Astrocyte of the spinal cord (primary cell): ENCODE results near the gene TRIM27.
A peak's percentile ranks its signal among the peaks of the same experiment; 100 is the strongest.
"Not testable (repeated sequence)": the region's sequence is repeated elsewhere in the genome, so short reads cannot be mapped to it uniquely, and the experiment has no call there.

Source experiments
- DNase-seq: peaks from one replicate; pipeline ENCODE4 v3.0.0; 2011; ENCODE audit warnings: low read depth, low spot score
- H3K4me3 ChIP-seq: 2 replicates; pipeline ENCODE4 v1.5.1; 2011; ENCODE audit warnings: low read depth, mild to moderate bottlenecking, low read length, moderate library complexity
- CTCF ChIP-seq: IDR thresholded peaks from 2 replicates; pipeline ENCODE4 v1.5.1; 2012; ENCODE audit warnings: low read depth, mild to moderate bottlenecking, low read length, inconsistent platforms
- in situ Hi-C: cut with HindIII; loops from 2 replicates; pipeline ENCODE4 v1.10.0; 2017; ENCODE audit warnings: low sequenced_read_pairs

TRIM27 gene

DNA sequence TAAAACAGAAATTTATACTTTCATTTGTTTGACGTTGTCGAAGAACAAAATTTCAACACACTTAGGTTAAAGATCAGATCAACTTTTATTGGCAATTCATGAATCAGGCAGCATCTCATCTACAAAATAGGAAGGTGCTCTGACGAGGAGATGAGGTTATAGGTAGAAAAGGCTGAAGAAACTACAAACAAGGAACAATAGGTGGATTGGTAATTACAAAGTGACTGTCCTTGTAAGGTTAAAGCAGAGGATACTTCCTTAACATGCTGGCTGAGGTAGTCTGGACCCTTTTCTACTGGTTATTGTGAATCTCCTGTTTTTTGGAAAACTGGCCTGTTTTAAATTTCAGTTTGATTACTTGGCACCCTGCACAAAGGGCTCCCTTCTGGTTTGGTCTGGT, 32.5 kb upstream of the TRIM27 start:
- no peak for DNase-seq
- in situ Hi-C loops: no loop called here

DNA sequence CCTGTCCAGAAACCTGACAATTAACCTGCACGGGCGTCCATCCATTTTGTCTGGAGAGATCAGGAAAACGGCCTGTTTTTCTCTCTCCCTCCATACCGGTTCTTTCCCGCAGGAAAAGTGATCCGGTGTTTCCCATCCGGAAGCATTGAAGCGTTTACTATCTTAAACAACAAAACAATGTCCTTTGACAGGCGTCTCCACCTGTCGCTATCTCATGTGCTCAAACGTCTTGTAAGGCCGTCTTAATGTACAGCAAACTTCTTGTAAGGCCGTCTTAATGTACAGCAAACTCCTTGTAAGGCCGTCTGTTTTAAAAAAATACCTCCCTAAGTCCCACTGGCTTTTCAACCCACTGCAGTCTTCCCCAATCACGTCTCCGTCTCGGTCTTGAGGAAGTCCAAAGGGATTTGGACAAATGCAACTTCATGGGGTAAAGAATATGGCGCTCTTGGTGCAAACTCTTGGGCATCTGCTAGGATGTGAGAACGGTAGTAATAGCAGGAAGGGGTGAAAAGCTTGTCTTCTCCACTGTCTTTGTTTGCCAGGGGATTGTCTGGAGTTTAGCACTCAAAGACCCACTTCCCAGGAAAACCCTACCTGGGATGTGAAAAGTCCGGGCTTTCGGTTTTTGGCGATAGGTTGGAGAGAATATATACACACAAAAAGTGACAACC, 29.9 kb upstream of the TRIM27 start:
- H3K4me3 ChIP-seq: peak overlapping the region; percentile 73
- DNase-seq: peak; percentile 53
- in situ Hi-C loops: no loop called here
- TF ChIP-seq CTCF: no peak

More for the DNA sequence above, 32.5 kb upstream of the TRIM27 start:
- H3K4me3 ChIP-seq: no peak overlapping the region
- TF ChIP-seq CTCF: no peak

GRCh38 chr6:28953039-28953584, 29.3 kb upstream of the TRIM27 start:
- DNase-seq: peak; percentile 64
- in situ Hi-C loops: no loop called here
- no peak for TF ChIP-seq CTCF
- peak overlapping the region; percentile 73 for H3K4me3 ChIP-seq

- H3K4me3 ChIP-seq, in situ Hi-C loops, DNase-seq: not testable (repeated sequence)
Observed at GRCh38 chr6:28949656-28950195, 25.9 kb upstream of the TRIM27 start.

- TF ChIP-seq CTCF: no peak
- in situ Hi-C loops: no loop called here
- H3K4me3 ChIP-seq: no peak overlapping the region
- DNase-seq: no peak
Observed at GRCh38 chr6:28948782-28949486, 25.1 kb upstream of the TRIM27 start.

DNA sequence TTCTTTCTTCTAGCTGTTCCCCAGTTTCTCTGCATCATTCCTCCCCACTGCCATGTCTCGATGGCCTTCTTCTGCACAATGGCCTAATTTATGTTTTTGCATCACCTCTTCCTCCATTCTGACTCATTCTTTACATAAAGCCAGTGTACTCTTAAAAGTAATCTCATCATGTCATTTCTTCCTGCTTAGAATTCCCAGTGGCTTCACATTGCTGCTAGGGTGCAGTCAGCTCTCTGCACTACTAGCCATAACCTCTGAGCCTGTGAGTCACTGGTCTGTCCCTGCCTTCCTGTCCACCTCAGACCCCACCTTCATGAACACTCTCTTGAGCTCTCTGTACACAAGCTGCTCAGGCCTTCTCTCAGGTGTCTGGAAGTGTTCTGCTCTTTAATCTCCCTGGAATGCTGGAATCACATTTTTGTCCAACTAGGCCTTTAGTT, 24.1 kb upstream of the TRIM27 start:
- no peak for DNase-seq
- in situ Hi-C loops: no loop called here
- TF ChIP-seq CTCF: no peak

More for the DNA sequence above, 24.1 kb upstream of the TRIM27 start:
- H3K4me3 ChIP-seq: no peak overlapping the region
